ENCODE data around the gene LRRC4B. TPM values are rescaled to one million over a fixed set of nuclear protein-coding genes. Genes with fewer than 3 reads are reported as not detected.
A peak's percentile ranks its signal among the peaks of the same experiment; 100 is the strongest.

LRRC4B gene
- total and polyA plus RNA-seq, 3 donors from 2014 or later: 2.8 to 10.1 (median 5.7) TPM

DNA sequence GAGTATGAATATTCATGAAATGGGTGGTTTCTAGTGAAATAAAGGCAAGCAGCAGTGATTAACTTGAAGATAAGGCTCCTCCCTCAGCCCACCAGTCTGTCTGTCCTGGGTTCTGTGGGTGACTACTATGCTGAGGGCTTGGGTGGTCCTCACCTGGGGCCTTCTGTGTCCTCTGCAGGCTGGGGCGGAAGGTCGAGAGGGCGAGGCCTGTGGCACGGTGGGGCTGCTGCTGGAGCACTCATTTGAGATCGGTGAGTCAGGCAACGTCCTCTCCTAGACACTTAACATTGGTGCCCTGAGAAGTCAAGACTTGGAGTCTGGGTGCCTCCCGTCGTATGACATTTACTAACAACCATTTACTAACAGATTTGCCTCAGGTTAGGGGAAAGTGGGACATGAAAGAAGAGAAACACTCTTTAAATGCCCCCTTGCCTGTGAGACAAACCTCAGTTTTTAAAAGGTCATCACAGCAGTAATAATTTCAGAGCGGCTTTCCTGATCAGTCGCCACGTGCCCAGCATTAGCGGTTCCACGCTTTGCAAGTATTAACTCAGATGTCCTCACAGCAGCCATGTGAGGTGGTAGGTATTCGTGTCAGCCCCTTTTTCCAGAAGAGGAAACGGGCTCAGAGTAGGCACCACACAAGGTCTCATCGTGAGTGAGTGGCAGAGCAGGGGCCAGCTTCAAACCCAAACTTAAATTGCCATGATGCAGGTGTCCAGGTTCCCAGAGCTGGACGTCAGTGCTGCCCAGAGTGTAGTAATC lies 90.3 kb downstream of the LRRC4B start:
- intact Hi-C loops (cut with DNase I; ENCODE audit: low total_unique reads): no loop called here
- Histone ChIP-seq H3K4me3 (peak overlapping the region in 1 of 2 donors; percentile 88), H3K36me3 (ENCODE audit: low read depth, missing control alignments) (no peaks in the 10 kb centered on the region), H3K4me1 (peaks cover 9% of the 10 kb centered on the region), H3K27me3 (no peaks in the 10 kb centered on the region), H3K9me3 (no peaks in the 10 kb centered on the region), H3K27ac (no peak overlapping the region)
- TF ChIP-seq CTCF (IDR thresholded peaks at IDR 0.05) (no peak), POLR2A (IDR thresholded peaks at IDR 0.05) (no peak)
- 84 to 93% methylated on average over 17 of the region's 17 CpGs for WGBS, 2 donors
- no peak for DNase-seq

DNA sequence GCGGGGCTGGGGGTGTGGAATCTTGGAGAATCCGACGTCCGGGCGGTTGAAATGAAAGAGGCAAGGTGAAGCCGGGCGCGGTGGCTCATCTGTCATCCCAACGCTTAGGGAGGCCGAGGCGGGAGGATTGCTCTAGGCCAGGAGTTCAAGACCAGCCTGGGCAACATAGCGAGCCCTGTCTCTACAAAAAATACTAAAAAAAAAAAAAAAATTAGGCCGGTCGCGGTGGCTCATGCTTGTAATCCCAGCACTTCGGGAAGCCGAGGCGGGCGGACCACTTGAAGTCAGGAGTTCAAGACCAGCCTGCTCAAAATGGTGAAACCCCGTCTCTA lies 91.4 kb downstream of the LRRC4B start:
- no peak for DNase-seq
- 14 to 22% methylated on average over 14 to 20 of the region's 20 CpGs for WGBS, 2 donors

GRCh38 chr19:50476224-50476906 lies 91.9 kb downstream of the LRRC4B start, which contains the start of the genes EMC10 and GARIN5A:
TSS of gene EMC10 (plus strand) at chr19:50476507. CDS start at chr19:50476545, 38 bp downstream.
TSS of gene GARIN5A (minus strand) at chr19:50476848. CDS start at chr19:50476388, 460 bp downstream.
- WGBS, 2 donors: 1 to 7% methylated on average over 13 to 56 of the region's 58 CpGs
- intact Hi-C loops (cut with DNase I; ENCODE audit: low total_unique reads): no loop called here
- peak; percentile 1 for TF ChIP-seq POLR2A (IDR thresholded peaks at IDR 0.05)
- peak in 1 of 3 experiments; percentile 23 for TF ChIP-seq CTCF (IDR thresholded peaks at IDR 0.05)

More for the DNA sequence above, 91.4 kb downstream of the LRRC4B start:
- H3K36me3 ChIP-seq (ENCODE audit: low read depth, missing control alignments): no peaks in the 10 kb centered on the region
- H3K27me3 ChIP-seq: no peaks in the 10 kb centered on the region
- H3K9me3 ChIP-seq: no peaks in the 10 kb centered on the region
- TF ChIP-seq CTCF (IDR thresholded peaks at IDR 0.05) (no peak), POLR2A (IDR thresholded peaks at IDR 0.05) (no peak)
- H3K27ac ChIP-seq: peak overlapping the region; percentile 61 to 82
- H3K4me3 ChIP-seq: peak overlapping the region; percentile 88 to 94
- H3K4me1 ChIP-seq: peaks cover 9% of the 10 kb centered on the region
- intact Hi-C loops (cut with DNase I; ENCODE audit: low total_unique reads): no loop called here

GRCh38 chr19:50475736-50476223 lies 92.5 kb downstream of the LRRC4B start:
- DNase-seq: no peak
- TF ChIP-seq CTCF (IDR thresholded peaks at IDR 0.05) (no peak), POLR2A (IDR thresholded peaks at IDR 0.05) (no peak)
- intact Hi-C loops (cut with DNase I; ENCODE audit: low total_unique reads): no loop called here
- no peaks in the 10 kb centered on the region for H3K9me3 ChIP-seq
- peaks cover 9% of the 10 kb centered on the region for H3K4me1 ChIP-seq
- WGBS, 2 donors: 48 to 56% methylated on average over 21 to 29 of the region's 29 CpGs
- H3K4me3 ChIP-seq: peak overlapping the region; percentile 88 to 94
- H3K27me3 ChIP-seq: no peaks in the 10 kb centered on the region
- peak overlapping the region; percentile 36 to 82 for H3K27ac ChIP-seq
- no peaks in the 10 kb centered on the region for H3K36me3 ChIP-seq (ENCODE audit: low read depth, missing control alignments)

More at GRCh38 chr19:50476224-50476906, 91.9 kb downstream of the LRRC4B start, which contains the start of the genes EMC10 and GARIN5A:
- Histone ChIP-seq H3K9me3 (no peaks in the 10 kb centered on the region), H3K36me3 (ENCODE audit: low read depth, missing control alignments) (no peaks in the 10 kb centered on the region), H3K4me1 (peaks cover 9% of the 10 kb centered on the region), H3K27me3 (no peaks in the 10 kb centered on the region), H3K27ac (peak within 1 kb of the TSS; percentile 61 to 82), H3K4me3 (peak within 1 kb of the TSS; percentile 88 to 94)
- peak; percentile 94 for DNase-seq
